Spinal cord (tissue), 10 donors: ENCODE data around the gene TUBGCP5. TPM values are rescaled to one million over a fixed set of nuclear protein-coding genes. Genes with fewer than 3 reads are reported as not detected.

Experiments used
- DNase-seq, 6 donors: peaks; one replicate each; pipeline versions ENCODE4 v3.0.0 to v3.0.0-alpha.2; 2013 to 2015; ENCODE audit warnings: low spot score in 6 of 6, low read depth in 4 of 6
- H3K27ac ChIP-seq: one replicate; pipeline ENCODE4 v1.5.1; 2013; ENCODE audit warnings: low read depth, low read length, control low read depth
- H3K27me3 ChIP-seq: one replicate; pipeline ENCODE4 v1.6.1; 2013; ENCODE audit warnings: low read length; ENCODE audit not compliant: control insufficient read depth, insufficient read depth
- H3K36me3 ChIP-seq: one replicate; pipeline ENCODE4 v1.6.1; 2013; ENCODE audit warnings: low read length; ENCODE audit not compliant: control insufficient read depth, insufficient read depth
- H3K4me1 ChIP-seq: one replicate; pipeline ENCODE4 v1.6.1; 2013; ENCODE audit warnings: low read length; ENCODE audit not compliant: control insufficient read depth, insufficient read depth
- H3K4me3 ChIP-seq: one replicate; pipeline ENCODE4 v1.5.1; 2013; ENCODE audit warnings: low read depth, low read length, control low read depth
- H3K9me3 ChIP-seq: one replicate; pipeline ENCODE4 v1.6.1; 2013; ENCODE audit warnings: low read length; ENCODE audit not compliant: control insufficient read depth, insufficient read depth
- WGBS: methylation state at CpG from one replicate; pipeline ENCODE4 v1.1.5; 2013; ENCODE audit warnings: missing lambda C conversion rate; ENCODE audit not compliant: insufficient coverage; 5-methylcytosine and 5-hydroxymethylcytosine counted together
- polyA plus RNA-seq, 2 donors: library from polyadenylated mRNA; unstranded; fragments of 120-200 nt; gene quantifications; one replicate each; pipeline ENCODE4 v1.2.1, GENCODE V29; 2013; ENCODE audit not compliant: insufficient read length in 2 of 2
- total RNA-seq, 2 donors: library from RNA; depleted of rRNA in 1 of 2; stranded (reverse); fragments of 120-200 nt in 1 of 2; fragments of >200 nt in 1 of 2; gene quantifications; one replicate each; pipeline versions ENCODE4 v1.2.3 to v1.2.4, GENCODE V29; 2013 to 2014
- donor health status: healthy.

TUBGCP5 gene
- total and polyA plus RNA-seq, 4 donors, result 18.6 to 37.4 (median 29.7) TPM

DNA sequence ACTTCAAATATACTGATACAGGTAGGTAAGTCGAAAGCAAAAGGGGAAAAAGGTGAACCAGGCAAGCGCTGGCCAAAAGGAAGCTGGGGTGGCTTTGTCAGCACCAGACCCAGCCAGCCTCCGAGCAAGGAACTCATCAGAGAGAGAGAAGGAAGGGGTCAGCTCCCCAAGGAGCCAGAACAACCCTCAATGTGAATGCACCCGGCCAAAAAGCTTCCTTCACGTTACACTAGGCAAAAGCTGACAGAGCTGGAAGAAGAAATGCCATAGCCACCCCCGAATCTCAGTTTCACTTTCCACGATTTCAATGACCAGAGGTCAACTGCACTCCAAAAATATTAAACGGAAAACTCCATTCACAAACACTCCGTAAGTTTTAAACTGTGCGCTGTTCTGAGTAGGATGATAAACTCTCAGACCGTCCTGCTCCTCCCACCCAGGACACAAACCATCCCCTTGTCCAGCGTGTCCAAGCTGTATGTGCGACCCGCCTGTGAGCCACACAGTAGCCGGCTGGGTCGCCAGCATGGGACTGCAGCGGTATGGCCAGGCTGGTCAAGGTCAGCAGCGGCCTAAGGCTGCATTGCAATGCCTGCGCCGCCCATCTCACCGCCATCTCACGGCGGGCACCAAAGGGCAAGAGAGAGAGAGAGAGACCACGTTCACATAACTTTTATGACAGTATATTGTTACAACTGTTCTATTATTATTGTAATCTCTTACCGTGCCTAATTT lies 88.9 kb downstream of the TUBGCP5 start:
- H3K4me3 ChIP-seq, result no peak overlapping the region
- peaks cover 42% of the 10 kb centered on the region for H3K4me1 ChIP-seq
- no peak for DNase-seq
- H3K9me3 ChIP-seq, result no peaks in the 10 kb centered on the region
- peaks cover 23% of the 10 kb centered on the region for H3K36me3 ChIP-seq
- WGBS, result 85% methylated on average over 11 of the region's 25 CpGs
- no peak overlapping the region for H3K27ac ChIP-seq
- H3K27me3 ChIP-seq, result no peaks in the 10 kb centered on the region

Other genes with a start within 250 kb of the TUBGCP5 start
- gene NIPA2, start 200.9 kb downstream of the TUBGCP5 start, total RNA-seq, result 10 to 100 TPM; 51.6 to 55.0 TPM
- 10 to 100 TPM; 55.8 to 58.2 TPM for gene NIPA2, start 200.9 kb downstream of the TUBGCP5 start, polyA plus RNA-seq
- gene CYFIP1, start 59.2 kb downstream of the TUBGCP5 start, total RNA-seq, result 10 to 100 TPM; 93.4 to 98.9 TPM
- gene CYFIP1, start 59.2 kb downstream of the TUBGCP5 start, polyA plus RNA-seq, result 10 to 100 TPM; 81.4 to 84.0 TPM
- not detected for gene GOLGA6L1, start 97.3 kb upstream of the TUBGCP5 start, total RNA-seq
- gene GOLGA6L1, start 97.3 kb upstream of the TUBGCP5 start, polyA plus RNA-seq, result not detected